GM19238 (cell line): ENCODE data around the gene SLC9A1.

Experiments
- DNase-seq: peaks from one replicate; pipeline ENCODE4 v3.0.0; 2011; ENCODE audit warnings: low spot score; ENCODE audit not compliant: insufficient read length

Gene SLC9A1

GRCh38 chr1:27150641-27151040, 4.3 kb downstream of the SLC9A1 start:
- no peak for DNase-seq

- no peak for DNase-seq
Observed at GRCh38 chr1:27150183-27150582, 4.7 kb downstream of the SLC9A1 start.

GRCh38 chr1:27149762-27150113, 5.2 kb downstream of the SLC9A1 start:
- no peak for DNase-seq

GRCh38 chr1:27149084-27149761, 5.7 kb downstream of the SLC9A1 start:
- DNase-seq = no peak

- DNase-seq = no peak
Observed at GRCh38 chr1:27148591-27148990, 6.3 kb downstream of the SLC9A1 start.

- no peak for DNase-seq
Observed at GRCh38 chr1:27147842-27148518, 6.9 kb downstream of the SLC9A1 start.

GRCh38 chr1:27145934-27146354, 9.0 kb downstream of the SLC9A1 start:
- no peak for DNase-seq

- no peak for DNase-seq
Observed at GRCh38 chr1:27144920-27145661, 9.8 kb downstream of the SLC9A1 start.

- DNase-seq = no peak
Observed at GRCh38 chr1:27144049-27144748, 10.7 kb downstream of the SLC9A1 start.

- DNase-seq = no peak
Observed at GRCh38 chr1:27143401-27143800, 11.5 kb downstream of the SLC9A1 start.

- DNase-seq = no peak
Observed at GRCh38 chr1:27142464-27142863, 12.5 kb downstream of the SLC9A1 start.

GRCh38 chr1:27141266-27142003, 13.5 kb downstream of the SLC9A1 start:
- no peak for DNase-seq

GRCh38 chr1:27139980-27140379, 14.9 kb downstream of the SLC9A1 start:
- no peak for DNase-seq

- no peak for DNase-seq
Observed at GRCh38 chr1:27138927-27139326, 16.0 kb downstream of the SLC9A1 start.

- no peak for DNase-seq
Observed at GRCh38 chr1:27138368-27138767, 16.6 kb downstream of the SLC9A1 start.

- DNase-seq = no peak
Observed at GRCh38 chr1:27137544-27138075, 17.3 kb downstream of the SLC9A1 start.

GRCh38 chr1:27136998-27137542, 17.9 kb downstream of the SLC9A1 start:
- peak; percentile 68 for DNase-seq

GRCh38 chr1:27136236-27136551, 18.7 kb downstream of the SLC9A1 start:
- DNase-seq = no peak

GRCh38 chr1:27135541-27136235, 19.2 kb downstream of the SLC9A1 start:
- no peak for DNase-seq

GRCh38 chr1:27133991-27134390, 20.9 kb downstream of the SLC9A1 start:
- DNase-seq = peak; percentile 39
